Progenitor cell of endocrine pancreas (in vitro differentiated cells): ENCODE results near the gene RAC2. TPM values are rescaled to one million over a fixed set of nuclear protein-coding genes. Genes with fewer than 3 reads are reported as not detected.

Experiments
- DNase-seq: peaks from one replicate; pipeline ENCODE4 v3.0.0; 2021; ENCODE audit warnings: low spot score; ENCODE audit not compliant: unreplicated experiment
- H3K27ac Mint-ChIP-seq: 2 replicates; pipeline ENCODE4 v1.8.0; 2021; ENCODE audit warnings: mild to moderate bottlenecking, moderate library complexity, mixed read lengths
- H3K27me3 Mint-ChIP-seq: 2 replicates; pipeline ENCODE4 v1.8.0; 2021; ENCODE audit warnings: mixed read lengths
- H3K36me3 Mint-ChIP-seq: 2 replicates; pipeline ENCODE4 v1.8.0; 2022; ENCODE audit warnings: mixed read lengths; ENCODE audit not compliant: insufficient read depth
- H3K4me1 Mint-ChIP-seq: 2 replicates; pipeline ENCODE4 v1.8.0; 2021; ENCODE audit warnings: low read depth, mixed read lengths
- H3K4me3 Mint-ChIP-seq: 2 replicates; pipeline ENCODE4 v1.8.0; 2021; ENCODE audit warnings: low read depth, mild to moderate bottlenecking, moderate library complexity, mixed read lengths
- H3K9me3 Mint-ChIP-seq: 2 replicates; pipeline ENCODE4 v1.8.0; 2021; ENCODE audit warnings: low read depth, mixed read lengths
- total RNA-seq: library from RNA; stranded (reverse); gene quantifications from 2 replicates; pipeline ENCODE4 v1.2.1, GENCODE V29; 2021
- TF ChIP-seq, protein P1 (sequence below): fragments of 200-600 bp; sonication (generic); IDR thresholded peaks from one replicate; pipeline ENCODE4 v1.5.0; 2021; ENCODE audit warnings: antibody characterized with exemption, mild to moderate bottlenecking; ENCODE audit not compliant: unreplicated experiment

RAC2 gene
- total RNA-seq, 1 donor from 2014 or later, result 1.7 TPM

DNA sequence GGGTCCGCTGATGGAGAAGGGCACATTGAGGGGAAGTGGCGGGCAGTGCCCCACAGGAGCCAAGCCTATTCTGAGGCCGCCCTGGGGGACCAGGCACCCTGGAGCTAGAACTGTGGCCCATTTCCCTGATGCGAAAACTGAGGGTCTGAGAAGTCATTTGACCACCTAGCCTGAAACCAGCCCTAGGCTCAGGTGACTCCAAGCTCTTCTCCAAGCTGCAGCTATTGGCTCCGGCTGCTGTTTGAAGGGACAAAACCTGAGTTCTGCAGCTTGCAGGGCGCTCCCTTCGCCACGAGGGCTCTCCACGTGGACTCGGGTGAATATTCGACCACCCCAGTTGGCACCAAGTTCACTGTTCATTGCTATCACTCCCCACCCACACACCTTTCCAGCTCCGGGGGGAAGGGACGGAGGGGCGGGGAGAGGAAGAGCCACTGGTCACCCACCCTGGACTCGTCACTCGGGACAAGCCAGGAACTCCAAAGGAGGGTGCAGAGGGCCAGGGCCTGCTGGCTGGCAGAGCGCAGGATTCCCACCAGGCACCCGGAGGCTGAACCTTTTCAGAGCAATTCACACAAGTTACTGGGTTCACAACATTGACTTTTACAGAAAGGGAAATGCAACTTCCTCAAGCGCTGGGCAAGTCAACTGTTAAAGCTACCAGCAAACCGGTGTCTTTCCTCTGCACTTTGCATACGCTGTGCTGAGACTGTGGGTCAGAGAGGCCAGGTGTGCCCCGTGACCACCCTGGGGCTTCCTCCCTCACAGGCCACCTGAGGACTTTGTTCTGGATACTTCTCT lies 1.1 kb upstream of the RAC2 start:
- DNase-seq, result no peak
- no peak overlapping the region for H3K27ac Mint-ChIP-seq
- TF ChIP-seq, protein P1, sequence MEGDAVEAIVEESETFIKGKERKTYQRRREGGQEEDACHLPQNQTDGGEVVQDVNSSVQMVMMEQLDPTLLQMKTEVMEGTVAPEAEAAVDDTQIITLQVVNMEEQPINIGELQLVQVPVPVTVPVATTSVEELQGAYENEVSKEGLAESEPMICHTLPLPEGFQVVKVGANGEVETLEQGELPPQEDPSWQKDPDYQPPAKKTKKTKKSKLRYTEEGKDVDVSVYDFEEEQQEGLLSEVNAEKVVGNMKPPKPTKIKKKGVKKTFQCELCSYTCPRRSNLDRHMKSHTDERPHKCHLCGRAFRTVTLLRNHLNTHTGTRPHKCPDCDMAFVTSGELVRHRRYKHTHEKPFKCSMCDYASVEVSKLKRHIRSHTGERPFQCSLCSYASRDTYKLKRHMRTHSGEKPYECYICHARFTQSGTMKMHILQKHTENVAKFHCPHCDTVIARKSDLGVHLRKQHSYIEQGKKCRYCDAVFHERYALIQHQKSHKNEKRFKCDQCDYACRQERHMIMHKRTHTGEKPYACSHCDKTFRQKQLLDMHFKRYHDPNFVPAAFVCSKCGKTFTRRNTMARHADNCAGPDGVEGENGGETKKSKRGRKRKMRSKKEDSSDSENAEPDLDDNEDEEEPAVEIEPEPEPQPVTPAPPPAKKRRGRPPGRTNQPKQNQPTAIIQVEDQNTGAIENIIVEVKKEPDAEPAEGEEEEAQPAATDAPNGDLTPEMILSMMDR, result no peak
- H3K36me3 Mint-ChIP-seq, result no peaks in the 10 kb centered on the region
- peaks cover 3% of the 10 kb centered on the region for H3K4me1 Mint-ChIP-seq
- H3K27me3 Mint-ChIP-seq, result peaks cover 4% of the 10 kb centered on the region
- no peak overlapping the region for H3K4me3 Mint-ChIP-seq
- no peaks in the 10 kb centered on the region for H3K9me3 Mint-ChIP-seq

DNA sequence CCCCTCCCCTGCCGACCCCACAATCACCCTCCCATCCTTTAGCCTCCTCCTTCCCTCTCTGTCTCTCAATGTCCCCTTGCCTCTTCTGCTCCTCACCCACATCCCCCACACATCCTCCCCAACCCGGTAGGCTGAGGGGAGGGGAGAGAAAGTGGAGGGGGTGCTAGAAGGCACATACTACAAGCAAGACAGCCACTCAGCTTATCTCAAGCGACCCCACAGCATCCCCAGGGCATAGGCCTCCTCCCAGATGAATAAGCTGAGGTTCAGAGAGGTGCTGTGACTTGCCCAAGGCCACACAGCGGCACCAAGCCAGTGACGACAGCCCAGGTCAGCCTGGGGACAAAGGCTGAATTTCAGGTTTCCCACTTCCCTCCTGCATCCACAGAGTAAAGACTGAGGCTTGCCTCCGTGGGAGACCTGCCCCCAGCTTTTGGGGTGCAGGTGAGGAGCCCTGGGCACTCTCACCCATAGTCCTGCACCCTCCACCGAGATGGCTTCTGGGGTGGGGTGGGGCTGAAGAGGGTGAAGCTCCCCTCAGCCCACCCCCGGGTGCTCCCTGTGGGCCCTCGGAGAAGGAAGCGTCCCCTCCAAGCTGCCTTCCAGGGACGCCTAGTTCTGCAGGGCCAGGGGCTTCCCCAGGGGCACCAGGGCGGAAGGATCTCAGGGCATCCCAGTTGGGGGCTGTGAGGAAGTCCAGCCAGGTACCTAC lies 511 bp downstream of the RAC2 start:
- Mint-ChIP-seq H3K27ac (no peak overlapping the region), H3K4me1 (peaks cover 3% of the 10 kb centered on the region), H3K36me3 (no peaks in the 10 kb centered on the region), H3K9me3 (no peaks in the 10 kb centered on the region), H3K27me3 (peaks cover 7% of the 10 kb centered on the region), H3K4me3 (peak overlapping the region; percentile 37)
- TF ChIP-seq, protein P1, result no peak
- DNase-seq, result no peak

DNA sequence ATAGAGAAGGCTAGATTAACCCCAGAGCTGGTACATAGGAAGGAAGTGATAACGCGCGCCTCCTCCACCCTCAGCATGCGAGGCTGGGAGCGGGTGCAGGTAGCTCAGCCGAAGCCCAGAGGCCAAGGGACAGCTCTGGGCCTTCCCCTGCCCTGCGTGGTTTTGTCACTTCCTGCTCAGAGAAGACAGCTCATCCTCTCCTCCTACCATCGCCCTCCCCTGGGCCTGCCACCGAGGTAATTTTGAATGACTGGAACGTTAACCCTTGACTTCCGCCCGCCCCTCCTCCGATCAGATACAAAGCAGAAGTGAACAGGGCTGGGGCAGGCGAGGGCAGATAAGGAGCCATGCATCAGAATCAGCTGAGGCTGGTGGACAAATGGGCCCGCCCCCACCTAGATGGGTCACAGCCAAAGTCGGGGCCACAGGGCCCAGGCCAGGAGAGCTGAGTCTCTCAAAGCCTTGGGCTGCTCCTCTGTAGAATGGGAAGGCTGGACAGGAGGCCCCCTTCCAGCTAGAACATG lies 1.6 kb downstream of the RAC2 start:
- TF ChIP-seq, protein P1, result no peak
- Mint-ChIP-seq H3K9me3 (no peaks in the 10 kb centered on the region), H3K27me3 (peaks cover 13% of the 10 kb centered on the region), H3K4me1 (peaks cover 3% of the 10 kb centered on the region), H3K4me3 (no peak overlapping the region), H3K27ac (no peak overlapping the region), H3K36me3 (no peaks in the 10 kb centered on the region)
- no peak for DNase-seq

DNA sequence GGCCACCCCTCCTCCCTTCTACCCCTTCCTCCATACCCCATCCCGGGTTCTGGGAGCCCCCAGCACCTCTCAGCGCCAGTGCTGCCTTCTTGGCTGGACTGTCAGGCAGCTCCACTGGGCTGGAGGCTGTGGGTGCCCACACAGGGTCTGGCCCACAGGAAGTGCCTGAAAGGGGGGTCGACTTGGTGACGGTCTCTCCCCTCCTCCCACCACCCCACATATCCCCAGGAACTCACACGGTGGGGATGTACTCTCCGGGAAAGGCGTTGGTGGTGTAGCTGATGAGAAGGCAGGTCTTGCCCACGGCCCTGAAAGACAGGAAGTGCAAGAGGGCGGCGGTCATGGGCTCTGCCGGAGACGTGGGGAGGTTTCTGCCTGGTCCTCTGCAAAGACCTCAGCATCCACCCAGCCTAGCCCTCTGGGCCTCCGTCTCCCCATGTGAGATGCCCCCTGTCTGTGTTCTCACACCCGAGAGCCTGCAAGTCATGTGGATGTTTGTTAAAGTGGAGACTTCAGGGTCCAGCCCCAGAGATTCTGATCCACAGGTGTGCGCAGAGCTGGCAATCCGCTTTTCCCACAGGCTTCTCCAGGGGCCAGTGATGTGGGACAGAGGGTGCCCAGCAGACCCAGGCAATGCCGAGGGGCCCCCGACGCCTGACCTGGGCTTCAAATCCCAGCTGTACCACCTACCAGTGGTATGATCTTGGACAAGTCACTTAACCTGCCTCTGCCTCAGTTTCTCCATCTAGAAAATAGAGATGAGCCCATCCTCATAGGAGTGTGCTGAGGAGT lies 2.5 kb downstream of the RAC2 start:
- no peaks in the 10 kb centered on the region for H3K9me3 Mint-ChIP-seq
- peaks cover 16% of the 10 kb centered on the region for H3K27me3 Mint-ChIP-seq
- no peak overlapping the region for H3K4me3 Mint-ChIP-seq
- TF ChIP-seq, protein P1, result no peak
- H3K4me1 Mint-ChIP-seq, result peaks cover 3% of the 10 kb centered on the region
- no peaks in the 10 kb centered on the region for H3K36me3 Mint-ChIP-seq
- DNase-seq, result no peak
- H3K27ac Mint-ChIP-seq, result no peak overlapping the region

DNA sequence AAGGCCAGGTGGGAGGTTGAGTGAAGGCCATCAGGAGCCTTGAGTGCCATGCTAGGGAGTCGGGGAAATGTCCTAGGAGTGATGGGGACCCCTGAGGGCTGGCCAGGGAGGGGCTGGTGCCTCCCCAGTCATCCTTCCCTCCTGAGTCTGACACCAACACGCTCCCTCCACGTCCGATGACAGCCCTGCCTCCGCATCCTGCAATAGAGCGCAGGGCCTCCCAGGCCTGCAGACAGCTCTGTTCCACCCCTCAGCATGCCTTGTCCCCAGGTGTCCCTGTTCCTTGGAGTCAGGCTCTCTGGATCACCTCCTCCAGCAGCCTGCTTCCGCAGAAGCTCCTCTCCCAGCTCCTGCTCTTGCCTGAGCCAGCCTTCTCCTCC lies 3.1 kb downstream of the RAC2 start:
- Mint-ChIP-seq H3K36me3 (no peaks in the 10 kb centered on the region), H3K4me3 (no peak overlapping the region)

More for the DNA sequence above, 3.1 kb downstream of the RAC2 start:
- DNase-seq, result no peak
- peaks cover 19% of the 10 kb centered on the region for H3K27me3 Mint-ChIP-seq
- peaks cover 3% of the 10 kb centered on the region for H3K4me1 Mint-ChIP-seq
- no peaks in the 10 kb centered on the region for H3K9me3 Mint-ChIP-seq
- no peak overlapping the region for H3K27ac Mint-ChIP-seq
- TF ChIP-seq, protein P1, result no peak
